22Rv1 (cell line): ENCODE data around the gene PGPEP1.

ENCODE experiments used
- H3K27ac ChIP-seq: fragments of 450-650 bp; 2 replicates; pipeline ENCODE4 v1.5.1; 2017
- CTCF ChIP-seq: fragments of 450-650 bp; IDR thresholded peaks from 2 replicates; pipeline ENCODE4 v1.5.1; 2017; ENCODE audit warnings: mild to moderate bottlenecking
- ZFX ChIP-seq: fragments of 450-650 bp; IDR thresholded peaks from 2 replicates; pipeline ENCODE4 v1.6.1; 2017; ENCODE audit warnings: antibody characterized with exemption, borderline replicate concordance

The PGPEP1 gene

GRCh38 chr19:18390065-18390907 is 49.9 kb downstream of the PGPEP1 start:
- no peak for TF ChIP-seq ZFX
- TF ChIP-seq CTCF, result no peak
- H3K27ac ChIP-seq, result peak overlapping the region; percentile 69

- no peak overlapping the region for H3K27ac ChIP-seq
- TF ChIP-seq CTCF (no peak), ZFX (no peak)
Measured at GRCh38 chr19:18391509-18392075, 51.2 kb downstream of the PGPEP1 start.

DNA sequence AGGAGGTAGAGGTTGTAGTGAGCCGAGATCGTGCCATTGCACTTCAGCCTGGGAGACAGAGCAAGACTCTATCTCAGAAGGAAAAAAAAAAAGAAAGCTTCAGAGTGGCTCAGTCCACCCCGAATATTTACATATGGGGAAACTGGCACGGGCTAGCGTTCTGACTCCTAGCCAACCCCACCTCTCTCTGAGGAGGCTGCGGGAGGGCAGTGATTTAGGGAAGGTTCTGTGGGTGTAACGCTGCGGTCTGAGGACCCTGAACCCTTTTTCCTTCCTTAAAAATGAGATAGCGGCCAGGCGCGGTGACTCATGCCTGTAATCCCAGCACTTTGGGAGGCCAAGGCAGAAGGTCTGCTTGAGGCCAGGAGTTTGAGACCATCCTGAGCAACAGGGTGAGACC is 52.0 kb downstream of the PGPEP1 start:
- TF ChIP-seq CTCF (no peak), ZFX (no peak)
- H3K27ac ChIP-seq, result no peak overlapping the region

GRCh38 chr19:18392926-18393325 is 52.5 kb downstream of the PGPEP1 start:
- no peak for TF ChIP-seq CTCF
- TF ChIP-seq ZFX, result no peak
- H3K27ac ChIP-seq, result no peak overlapping the region

GRCh38 chr19:18393836-18394235 is 53.4 kb downstream of the PGPEP1 start:
- no peak overlapping the region for H3K27ac ChIP-seq
- TF ChIP-seq ZFX, result no peak
- TF ChIP-seq CTCF, result no peak

DNA sequence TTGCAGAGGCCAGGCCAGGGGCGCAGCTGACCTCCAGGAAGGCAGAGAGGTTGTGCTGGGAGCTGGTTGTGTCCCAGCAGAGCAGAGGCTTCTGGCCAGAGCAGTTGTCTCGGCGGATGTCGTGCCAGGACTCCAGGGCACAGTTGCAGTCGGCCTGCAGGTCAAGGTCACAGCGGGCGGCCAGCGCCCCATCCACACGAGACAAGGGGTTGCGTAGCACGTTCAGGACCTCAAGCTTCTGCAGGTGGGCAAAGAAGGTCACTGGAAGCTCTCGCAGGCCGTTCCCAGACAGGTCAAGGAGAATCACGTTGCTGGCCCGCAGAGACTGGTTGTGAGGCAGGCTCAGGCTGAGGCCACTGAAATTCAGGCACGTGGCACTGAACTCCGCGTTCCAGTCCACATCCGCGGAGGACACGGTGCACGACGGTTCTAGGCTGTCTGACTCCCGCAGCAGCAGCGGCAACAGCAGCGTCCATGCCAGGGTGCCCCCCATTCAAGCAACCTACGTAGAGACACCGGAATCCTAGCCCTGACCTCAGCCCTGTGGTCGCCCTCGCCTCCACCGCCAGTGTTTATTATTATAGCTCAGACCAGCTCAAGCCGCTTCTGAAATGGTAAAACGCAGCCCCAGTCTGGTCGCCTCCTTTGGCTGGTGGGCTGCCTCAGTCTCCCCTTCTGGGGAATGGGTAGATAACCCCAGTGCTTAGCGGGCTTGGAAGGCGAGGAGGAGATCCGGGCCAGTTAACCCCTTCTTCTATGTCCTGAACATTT is 56.3 kb downstream of the PGPEP1 start:
- H3K27ac ChIP-seq, result no peak overlapping the region
- TF ChIP-seq ZFX, result no peak
- TF ChIP-seq CTCF, result no peak
